A375 (cell line): ENCODE measurements around the gene SEPTIN5. TPM values are rescaled to one million over a fixed set of nuclear protein-coding genes. Genes with fewer than 3 reads are reported as not detected.

ENCODE experiments used
- total RNA-seq: library from RNA; depleted of rRNA; stranded (reverse); fragments of >200 nt; shearing (Covaris generic); gene quantifications from 2 replicates; pipeline ENCODE4 v1.2.3, GENCODE V29; 2014; rRNA removed

The SEPTIN5 gene
- 7.5 and 19.7 TPM in 2 replicates for total RNA-seq

DNA sequence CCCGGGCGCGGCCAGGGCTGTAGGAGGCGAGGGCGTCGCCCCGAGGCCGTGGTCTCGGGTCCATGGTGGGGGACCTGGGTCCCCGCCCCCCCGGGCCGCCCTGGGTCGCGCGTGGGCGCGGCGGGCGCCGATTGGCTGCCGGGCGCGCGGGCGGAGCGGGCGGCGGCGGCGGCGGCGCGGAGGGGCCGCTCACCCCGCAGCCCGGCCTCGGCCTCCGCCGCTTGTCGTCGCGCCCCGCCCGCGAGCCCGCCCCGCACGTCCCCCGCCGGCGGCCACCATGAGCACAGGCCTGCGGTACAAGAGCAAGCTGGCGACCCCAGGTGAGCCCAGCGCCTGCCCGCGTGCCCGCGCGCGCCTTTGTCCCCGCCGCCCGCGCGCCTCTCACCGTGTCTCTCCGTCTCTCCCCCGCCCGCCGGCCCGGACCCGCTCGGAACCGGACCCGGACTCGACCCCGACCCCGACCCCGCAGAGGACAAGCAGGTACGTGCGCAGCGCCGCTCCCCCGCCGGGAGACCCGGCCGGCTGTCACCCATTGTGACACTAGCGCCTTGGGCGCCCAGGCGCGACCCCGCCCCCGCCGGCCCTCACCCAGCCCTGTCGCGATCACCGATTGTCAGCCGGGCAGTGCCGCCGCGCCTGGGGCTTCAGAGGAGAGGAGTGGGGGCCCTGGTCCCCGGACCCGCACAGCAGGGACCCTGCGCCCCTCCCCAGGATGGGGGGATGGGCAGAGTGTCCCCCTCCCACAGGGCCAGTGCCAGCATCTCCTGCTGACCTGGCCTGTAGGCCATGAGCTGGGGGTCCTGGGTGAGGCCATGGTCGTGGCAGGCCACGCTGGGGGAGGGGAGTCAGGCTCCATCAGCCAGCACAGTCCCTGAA is at the start of gene SEPTIN5:
TSS of gene SEPTIN5 (plus strand) at position 192 of the 876 bp plus-strand sequence. CDS start at position 278, 86 bp downstream.

DNA sequence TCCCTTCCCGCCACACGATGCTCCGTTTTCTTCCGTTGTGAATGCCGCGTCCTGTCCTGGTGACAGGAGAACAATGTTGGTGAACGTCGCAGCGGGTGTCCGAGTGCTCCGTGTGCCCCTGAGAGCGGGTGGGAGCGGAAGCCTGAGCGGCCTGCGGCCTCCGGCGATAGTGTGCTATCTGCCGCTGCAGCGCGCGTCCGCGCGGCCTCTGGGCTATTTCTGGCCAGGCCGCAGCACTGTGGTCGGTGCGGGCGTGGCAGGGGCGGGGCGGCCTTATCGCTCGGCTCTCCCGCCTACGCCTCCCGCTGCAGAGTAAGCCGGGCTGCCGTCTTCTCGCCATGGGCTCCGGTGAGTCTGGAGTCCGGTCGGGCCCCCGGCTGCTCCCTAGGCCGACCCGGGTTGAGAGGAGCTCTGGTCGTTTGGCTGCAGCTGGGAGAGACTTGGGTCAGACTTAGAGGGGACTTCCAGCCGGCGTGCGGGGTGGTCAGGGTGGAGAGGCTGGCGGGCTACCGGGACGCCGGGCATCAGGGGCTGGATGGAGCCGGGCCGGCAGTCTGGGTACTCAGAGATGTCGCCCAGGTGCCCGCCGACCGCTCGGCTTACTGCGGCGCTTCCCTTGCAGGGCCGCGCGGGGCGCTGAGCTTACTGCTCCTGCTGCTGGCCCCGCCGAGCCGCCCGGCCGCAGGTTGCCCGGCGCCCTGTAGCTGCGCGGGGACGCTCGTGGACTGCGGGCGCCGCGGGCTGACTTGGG is 9.1 kb downstream of the SEPTIN5 start, which contains the start of gene GP1BB:
TSS of gene GP1BB (plus strand) at position 308 of the 751 bp plus-strand sequence. CDS start at position 339, 31 bp downstream.

DNA sequence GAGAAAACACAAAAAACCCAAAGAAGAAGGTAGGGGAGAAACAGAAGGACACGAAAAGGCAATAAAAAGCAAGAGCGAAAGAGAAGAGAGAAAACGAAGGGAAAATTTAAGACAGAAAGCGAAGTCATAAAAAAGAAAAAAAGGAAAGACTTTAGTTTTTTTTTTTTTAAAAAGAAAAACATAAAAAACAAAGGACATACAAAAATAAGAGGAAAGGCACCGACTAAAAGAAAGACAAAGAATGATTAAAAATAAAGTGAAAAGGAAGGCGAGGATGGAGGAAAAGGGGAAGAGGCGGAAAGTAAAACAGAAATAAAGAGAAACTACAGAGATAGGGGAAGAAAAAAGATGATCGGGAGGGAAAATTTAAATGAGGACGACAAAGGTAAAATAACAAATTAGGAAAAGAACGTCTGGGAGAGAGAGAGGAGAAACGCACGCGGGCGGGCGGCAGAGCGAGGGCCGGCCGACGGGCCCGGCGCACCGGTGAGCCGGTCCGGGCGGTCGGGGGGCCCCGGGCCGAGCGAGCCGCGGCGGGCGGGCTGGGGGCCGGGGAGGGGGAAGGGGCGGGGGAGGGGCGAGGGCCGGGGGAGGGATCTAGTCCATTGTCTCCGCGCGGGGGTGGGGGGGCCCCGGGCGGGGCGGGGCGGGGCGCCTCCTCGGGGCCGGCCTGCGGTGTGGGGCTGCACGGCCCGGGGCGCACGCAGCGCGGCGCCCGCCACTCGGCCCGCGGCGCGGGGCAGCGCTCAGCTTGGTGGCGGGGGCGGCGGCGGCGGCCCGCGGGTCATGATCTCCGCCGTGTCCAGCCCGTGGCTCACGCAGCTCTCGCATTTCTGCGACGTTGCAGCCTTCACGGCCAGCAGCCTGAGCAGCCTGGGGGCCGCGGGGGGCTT is 46.0 kb downstream of the SEPTIN5 start, which contains the start of gene TBX1:
TSS of gene TBX1 (plus strand) at position 721 of the 893 bp plus-strand sequence. CDS start at position 787, 66 bp downstream.

Other genes with a start within 250 kb of the SEPTIN5 start
- gene UFD1, start 235.3 kb upstream of the SEPTIN5 start, total RNA-seq = 48.2 and 59.7 TPM in 2 replicates
- gene CDC45, start 234.6 kb upstream of the SEPTIN5 start, total RNA-seq = 59.7 and 62.4 TPM in 2 replicates
- not detected in 2 replicates for gene CLDN5, start 190.1 kb upstream of the SEPTIN5 start, total RNA-seq
- gene GP1BB, start 9.0 kb downstream of the SEPTIN5 start, total RNA-seq = 1.1 and 1.6 TPM in 2 replicates
- gene TBX1, start 46.3 kb downstream of the SEPTIN5 start, total RNA-seq = not detected in 2 replicates
- 8.1 and 9.8 TPM in 2 replicates for gene GNB1L, start 140.4 kb downstream of the SEPTIN5 start, total RNA-seq
- 6.6 and 8.4 TPM in 2 replicates for gene RTL10, start 140.4 kb downstream of the SEPTIN5 start, total RNA-seq
- 134 and 138 TPM in 2 replicates for gene COMT, start 227.3 kb downstream of the SEPTIN5 start, total RNA-seq
- gene TXNRD2, start 227.3 kb downstream of the SEPTIN5 start, total RNA-seq = 41.0 and 45.2 TPM in 2 replicates